Spleen (tissue), 11 donors: ENCODE measurements around the gene TNFRSF13B. TPM values are rescaled to one million over a fixed set of nuclear protein-coding genes. Genes with fewer than 3 reads are reported as not detected.

ENCODE experiments used
- DNase-seq: peaks from one replicate; pipeline ENCODE4 v3.0.0-alpha.2; 2020
- H3K27ac ChIP-seq, 8 donors: fragments of 200-600 bp; sonication (generic) in 7 of 8; 1 replicate in 4 of 8; 2 replicates in 4 of 8; pipeline versions ENCODE4 v1.5.0 to v1.8.0; 2016 to 2021; ENCODE audit warnings: inconsistent platforms in 4 of 8, mild to moderate bottlenecking in 4 of 8, moderate library complexity in 1 of 8
- H3K27me3 ChIP-seq, 7 donors: fragments of 200-600 bp; sonication (generic) in 6 of 7; replicated peaks in 1 of 7; 1 replicate in 4 of 7; 2 replicates in 3 of 7; pipeline versions ENCODE4 v1.5.0 to v1.8.0; 2016 to 2021; ENCODE audit warnings: inconsistent platforms in 3 of 7, mild to moderate bottlenecking in 1 of 7
- H3K36me3 ChIP-seq, 6 donors: fragments of 200-600 bp; sonication (generic) in 5 of 6; 1 replicate in 4 of 6; 2 replicates in 2 of 6; pipeline versions ENCODE4 v1.5.0 to v1.8.0; 2016 to 2021; ENCODE audit warnings: inconsistent platforms in 2 of 6
- H3K4me1 ChIP-seq, 6 donors: fragments of 200-600 bp; sonication (generic) in 5 of 6; 1 replicate in 3 of 6; 2 replicates in 3 of 6; pipeline versions ENCODE4 v1.5.0 to v1.8.0; 2016 to 2021; ENCODE audit warnings: inconsistent platforms in 3 of 6
- H3K4me3 ChIP-seq, 8 donors: fragments of 200-600 bp; sonication (generic) in 7 of 8; 1 replicate in 4 of 8; 2 replicates in 4 of 8; pipeline versions ENCODE4 v1.5.0 to v1.8.0; 2016 to 2021; ENCODE audit warnings: inconsistent platforms in 4 of 8, mild to moderate bottlenecking in 4 of 8, moderate library complexity in 2 of 8
- H3K9me3 ChIP-seq, 8 donors: fragments of 200-600 bp; sonication (generic) in 7 of 8; 1 replicate in 4 of 8; 2 replicates in 4 of 8; pipeline versions ENCODE4 v1.5.0 to v1.8.0; 2016 to 2021; ENCODE audit warnings: inconsistent platforms in 4 of 8
- CTCF ChIP-seq, 11 experiments: fragments of 200-600 bp in 7 of 11; fragments of 450-650 bp in 4 of 11; sonication (generic) in 4 of 11; IDR thresholded peaks in 8 of 11; conservative IDR thresholded peaks in 3 of 11; 1 replicate in 7 of 11; 2 replicates in 4 of 11; pipeline versions ENCODE4 v1.4.0 to v1.8.0; 2016 to 2021; ENCODE audit warnings: antibody characterized with exemption in 11 of 11, inconsistent platforms in 4 of 11, mild to moderate bottlenecking in 1 of 11
- POLR2A ChIP-seq, 3 donors: fragments of 450-650 bp; IDR thresholded peaks; one replicate each; pipeline ENCODE4 v1.5.1; 2017; ENCODE audit warnings: antibody characterized with exemption in 3 of 3, mild to moderate bottlenecking in 1 of 3
- POLR2AphosphoS5 ChIP-seq, 3 donors: sonication (generic); formaldehyde crosslinking; IDR thresholded peaks; one replicate each; pipeline ENCODE4 v1.5.1; 2017; ENCODE audit warnings: antibody characterized with exemption in 3 of 3
- WGBS, 5 donors: extraction: QIAGEN DNeasy Blood & Tissue Kit in 3 of 5; methylation state at CpG; one replicate each; pipeline versions ENCODE4 v1.1.5 to v1.1.7; 2013 to 2018; 5-methylcytosine and 5-hydroxymethylcytosine counted together
- intact Hi-C: fragments of 100-400 bp; cut with DNase I; formaldehyde crosslinking; loops from one replicate; pipeline ENCODE4 v1.15.0; 2023; ENCODE audit warnings: low total_unique reads
- polyA plus RNA-seq, 3 donors: library from polyadenylated mRNA; stranded (reverse); fragments of 200-250 nt; gene quantifications; one replicate each; pipeline ENCODE4 v1.2.1, GENCODE V29; 2013
- total RNA-seq, 7 donors: library from RNA; depleted of rRNA in 3 of 7; stranded (reverse); fragments of >200 nt in 3 of 7; fragmentation: NEBNext Ultra II Directional in 4 of 7; extraction: Animal tissue kit (Norgen Biotek cat#: 25700) in 4 of 7; gene quantifications; one replicate each; pipeline versions ENCODE4 v1.1.0 to v1.2.1, GENCODE V29; 2016 to 2021
- donor health status: healthy with polysubstance abuse.
- donor health status: DM: no; HTN: no; CAD: no; lungs with moderate emphysema.
- donor health status: DM: no; HTN: no; CAD: no.
- donor health status: Bipolar disorder and iron deficiency.
- donor health status: healthy.
- donor health status: DM: no; HTN: no; CAD: no.
- donor health status: DM: yes; HTN: yes; CAD: no.

Gene TNFRSF13B
- total and polyA plus RNA-seq, 10 donors, result 25.1 to 142 (median 49.5) TPM

- Histone ChIP-seq H3K9me3 (no peaks in the 10 kb centered on the region), H3K36me3 (no peaks in the 10 kb centered on the region), H3K4me1 (peaks cover 0 to 77% (median 23%) of the 10 kb centered on the region in 6 donors), H3K27ac (peak overlapping the region in 7 of 8 donors; percentile 11 to 83 (median 75)), H3K4me3 (peak overlapping the region in 2 of 8 donors; percentile 36 to 68), H3K27me3 (no peaks in the 10 kb centered on the region)
- 86 to 95% (median 90%) methylated on average over 6 of the region's 6 CpGs for WGBS, 5 donors
- no peak for DNase-seq
- intact Hi-C loops, result no loop called here
- TF ChIP-seq POLR2A (IDR thresholded peaks at IDR 0.05) (no peak), POLR2AphosphoS5 (IDR thresholded peaks at IDR 0.05) (no peak), CTCF (IDR thresholded peaks at IDR 0.05 in 8 of 11, conservative IDR thresholded peaks at IDR 0.05 in 3 of 11) (no peak)
Observed at GRCh38 chr17:16972346-16972745, 428 bp upstream of the TNFRSF13B start.

GRCh38 chr17:16969931-16970906 is 1.7 kb downstream of the TNFRSF13B start:
- peak overlapping the region; percentile 1 to 68 (median 29) for H3K4me3 ChIP-seq
- TF ChIP-seq POLR2AphosphoS5 (IDR thresholded peaks at IDR 0.05) (peak in 1 of 3 donors; percentile 41), POLR2A (IDR thresholded peaks at IDR 0.05) (no peak)
- no peaks in the 10 kb centered on the region for H3K36me3 ChIP-seq
- 45 to 70% (median 57%) methylated on average over 13 of the region's 13 CpGs for WGBS, 5 donors
- no peak for DNase-seq
- peaks cover 0 to 56% (median 15%) of the 10 kb centered on the region in 6 donors for H3K4me1 ChIP-seq
- no peaks in the 10 kb centered on the region for H3K9me3 ChIP-seq
- H3K27ac ChIP-seq, result peak overlapping the region in 7 of 8 donors; percentile 14 to 83 (median 75)
- intact Hi-C loops, result no loop called here
- H3K27me3 ChIP-seq, result no peaks in the 10 kb centered on the region

GRCh38 chr17:16968786-16969185 is 3.1 kb downstream of the TNFRSF13B start:
- H3K27ac ChIP-seq, result peak overlapping the region in 5 of 8 donors; percentile 26 to 83 (median 81)
- peaks cover 0 to 41% (median 7%) of the 10 kb centered on the region in 6 donors for H3K4me1 ChIP-seq
- peak overlapping the region in 3 of 8 donors; percentile 36 to 68 (median 38) for H3K4me3 ChIP-seq
- no peaks in the 10 kb centered on the region for H3K9me3 ChIP-seq
- no peaks in the 10 kb centered on the region for H3K27me3 ChIP-seq
- 59 to 73% (median 69%) methylated on average over 1 of the region's 1 CpG for WGBS, 5 donors
- DNase-seq, result no peak
- H3K36me3 ChIP-seq, result no peaks in the 10 kb centered on the region
- TF ChIP-seq POLR2AphosphoS5 (IDR thresholded peaks at IDR 0.05) (no peak), POLR2A (IDR thresholded peaks at IDR 0.05) (no peak), CTCF (IDR thresholded peaks at IDR 0.05 in 8 of 11, conservative IDR thresholded peaks at IDR 0.05 in 3 of 11) (no peak)
- intact Hi-C loops, result no loop called here

- intact Hi-C loops, result no loop called here
- Histone ChIP-seq H3K9me3 (peaks cover 0 to 10% (median 2%) of the 10 kb centered on the region in 8 donors), H3K27ac (peak overlapping the region in 1 of 8 donors; percentile 33), H3K4me1 (peaks cover 0 to 27% (median 0%) of the 10 kb centered on the region in 6 donors), H3K27me3 (peaks cover 0 to 4% (median 0%) of the 10 kb centered on the region in 7 donors), H3K4me3 (no peak overlapping the region), H3K36me3 (peaks cover 0 to 9% (median 0%) of the 10 kb centered on the region in 6 donors)
- TF ChIP-seq POLR2A (IDR thresholded peaks at IDR 0.05), result no peak
- no peak for TF ChIP-seq POLR2AphosphoS5 (IDR thresholded peaks at IDR 0.05)
- TF ChIP-seq CTCF (IDR thresholded peaks at IDR 0.05 in 8 of 11, conservative IDR thresholded peaks at IDR 0.05 in 3 of 11), result no peak
- no peak for DNase-seq
- 40 to 82% (median 66%) methylated on average over 7 of the region's 7 CpGs for WGBS, 5 donors
Observed at GRCh38 chr17:16962804-16963203, 9.1 kb downstream of the TNFRSF13B start.
